Tibial nerve (tissue), 4 donors: ENCODE measurements around the gene ZNF423. TPM values are rescaled to one million over a fixed set of nuclear protein-coding genes. Genes with fewer than 3 reads are reported as not detected.

Source experiments
- DNase-seq, 2 donors: peaks; one replicate each; pipeline ENCODE4 v3.0.0-alpha.2; 2019; ENCODE audit warnings: low spot score in 2 of 2
- H3K27ac ChIP-seq, 4 donors: fragments of 200-600 bp; sonication (generic) in 3 of 4; one replicate each; pipeline ENCODE4 v1.5.1; 2017 to 2019; ENCODE audit warnings: mild to moderate bottlenecking in 1 of 4
- H3K27me3 ChIP-seq, 2 donors: fragments of 200-600 bp; sonication (generic) in 1 of 2; one replicate each; pipeline versions ENCODE4 v1.5.1 to v1.6.0; 2017 to 2019
- H3K36me3 ChIP-seq, 3 donors: fragments of 200-600 bp; sonication (generic); one replicate each; pipeline ENCODE4 v1.5.1; 2018 to 2019
- H3K4me1 ChIP-seq, 4 donors: fragments of 200-600 bp; sonication (generic) in 3 of 4; one replicate each; pipeline ENCODE4 v1.5.1; 2017 to 2019
- H3K4me3 ChIP-seq, 4 donors: fragments of 200-600 bp; sonication (generic) in 3 of 4; one replicate each; pipeline ENCODE4 v1.5.1; 2017 to 2019; ENCODE audit warnings: mild to moderate bottlenecking in 1 of 4, moderate library complexity in 1 of 4
- H3K9me3 ChIP-seq, 4 donors: fragments of 200-600 bp; sonication (generic) in 3 of 4; one replicate each; pipeline ENCODE4 v1.5.1; 2017 to 2019
- EP300 ChIP-seq, 2 donors: sonication (generic); formaldehyde crosslinking; IDR thresholded peaks; one replicate each; pipeline ENCODE4 v1.6.1; 2017; ENCODE audit warnings: antibody characterized with exemption in 2 of 2, mild to moderate bottlenecking in 1 of 2
- POLR2A ChIP-seq, 2 donors: fragments of 450-650 bp; IDR thresholded peaks; one replicate each; pipeline ENCODE4 v1.6.1; 2017; ENCODE audit warnings: antibody characterized with exemption in 2 of 2, mild to moderate bottlenecking in 2 of 2, moderate library complexity in 2 of 2
- WGBS, 2 donors: methylation state at CpG; one replicate each; pipeline ENCODE4 v1.1.5; 2018; 5-methylcytosine and 5-hydroxymethylcytosine counted together
- total RNA-seq, 4 donors: library from RNA; depleted of rRNA; stranded (reverse); fragments of >200 nt; gene quantifications; one replicate each; pipeline ENCODE4 v1.1.0, GENCODE V29; 2016
- TF ChIP-seq, protein P1 (sequence below), 5 experiments: fragments of 200-600 bp in 3 of 5; fragments of 450-650 bp in 2 of 5; sonication (generic) in 3 of 5; IDR thresholded peaks; one replicate each; pipeline ENCODE4 v1.5.1; 2016 to 2019; ENCODE audit warnings: antibody characterized with exemption in 5 of 5, mild to moderate bottlenecking in 3 of 5, moderate library complexity in 2 of 5

Gene ZNF423
- total RNA-seq, 4 donors from 2014 or later = 15.9 to 20.5 (median 18.5) TPM

DNA sequence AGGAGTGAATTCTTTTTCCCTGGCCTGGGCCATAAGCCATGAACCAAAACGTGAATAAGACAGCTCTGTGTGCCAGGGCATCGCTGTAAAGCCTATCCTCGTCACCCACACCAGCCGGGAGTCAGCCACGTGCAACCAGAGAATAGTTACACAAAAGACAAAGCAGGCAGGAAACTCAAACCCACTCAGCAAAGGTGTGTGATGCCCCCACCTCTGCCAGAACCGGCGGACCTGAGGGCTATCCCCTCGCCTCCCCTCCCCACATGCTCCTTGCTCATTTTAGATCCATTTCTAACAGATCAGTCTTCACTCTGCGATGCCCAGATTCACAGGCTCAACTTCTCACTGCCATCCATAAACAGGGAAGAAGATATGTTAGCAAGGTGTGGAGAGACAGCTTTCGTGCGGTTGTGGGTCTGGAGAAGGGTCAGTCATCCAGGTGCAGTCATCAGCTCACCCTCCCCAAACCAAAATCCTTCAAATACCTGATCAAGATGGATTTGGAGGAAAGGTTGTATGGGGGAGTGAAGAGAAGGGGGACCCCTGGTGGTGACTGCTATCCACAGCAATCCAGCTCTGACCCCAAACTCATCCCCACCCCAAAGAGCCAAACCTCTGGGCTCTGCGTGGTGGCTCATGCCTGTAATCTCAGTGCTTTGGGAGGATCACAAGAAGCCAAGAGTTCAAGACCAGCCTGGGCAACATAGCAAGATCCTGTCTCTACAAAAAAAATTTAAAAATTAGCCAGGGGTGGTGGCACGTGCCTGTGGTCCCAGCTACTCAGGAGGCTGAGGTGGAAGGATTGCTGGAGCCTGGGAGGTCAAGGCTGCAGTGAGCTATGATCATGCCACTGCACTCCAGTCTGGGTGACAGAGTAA is 263.1 kb downstream of the ZNF423 start:
- Histone ChIP-seq H3K27me3 (no peaks in the 10 kb centered on the region), H3K4me1 (peaks cover 0 to 33% (median 13%) of the 10 kb centered on the region in 4 donors), H3K27ac (no peak overlapping the region), H3K4me3 (no peak overlapping the region), H3K36me3 (no peaks in the 10 kb centered on the region), H3K9me3 (no peaks in the 10 kb centered on the region)
- 61 to 71% methylated on average over 13 of the region's 13 CpGs for WGBS, 2 donors
- DNase-seq = no peak
- TF ChIP-seq, protein P1, sequence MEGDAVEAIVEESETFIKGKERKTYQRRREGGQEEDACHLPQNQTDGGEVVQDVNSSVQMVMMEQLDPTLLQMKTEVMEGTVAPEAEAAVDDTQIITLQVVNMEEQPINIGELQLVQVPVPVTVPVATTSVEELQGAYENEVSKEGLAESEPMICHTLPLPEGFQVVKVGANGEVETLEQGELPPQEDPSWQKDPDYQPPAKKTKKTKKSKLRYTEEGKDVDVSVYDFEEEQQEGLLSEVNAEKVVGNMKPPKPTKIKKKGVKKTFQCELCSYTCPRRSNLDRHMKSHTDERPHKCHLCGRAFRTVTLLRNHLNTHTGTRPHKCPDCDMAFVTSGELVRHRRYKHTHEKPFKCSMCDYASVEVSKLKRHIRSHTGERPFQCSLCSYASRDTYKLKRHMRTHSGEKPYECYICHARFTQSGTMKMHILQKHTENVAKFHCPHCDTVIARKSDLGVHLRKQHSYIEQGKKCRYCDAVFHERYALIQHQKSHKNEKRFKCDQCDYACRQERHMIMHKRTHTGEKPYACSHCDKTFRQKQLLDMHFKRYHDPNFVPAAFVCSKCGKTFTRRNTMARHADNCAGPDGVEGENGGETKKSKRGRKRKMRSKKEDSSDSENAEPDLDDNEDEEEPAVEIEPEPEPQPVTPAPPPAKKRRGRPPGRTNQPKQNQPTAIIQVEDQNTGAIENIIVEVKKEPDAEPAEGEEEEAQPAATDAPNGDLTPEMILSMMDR (IDR thresholded peaks at IDR 0.05) = peak; percentile 45 to 72 (median 57)
- TF ChIP-seq POLR2A (IDR thresholded peaks at IDR 0.05) = no peak
- TF ChIP-seq EP300 (IDR thresholded peaks at IDR 0.05) = no peak

DNA sequence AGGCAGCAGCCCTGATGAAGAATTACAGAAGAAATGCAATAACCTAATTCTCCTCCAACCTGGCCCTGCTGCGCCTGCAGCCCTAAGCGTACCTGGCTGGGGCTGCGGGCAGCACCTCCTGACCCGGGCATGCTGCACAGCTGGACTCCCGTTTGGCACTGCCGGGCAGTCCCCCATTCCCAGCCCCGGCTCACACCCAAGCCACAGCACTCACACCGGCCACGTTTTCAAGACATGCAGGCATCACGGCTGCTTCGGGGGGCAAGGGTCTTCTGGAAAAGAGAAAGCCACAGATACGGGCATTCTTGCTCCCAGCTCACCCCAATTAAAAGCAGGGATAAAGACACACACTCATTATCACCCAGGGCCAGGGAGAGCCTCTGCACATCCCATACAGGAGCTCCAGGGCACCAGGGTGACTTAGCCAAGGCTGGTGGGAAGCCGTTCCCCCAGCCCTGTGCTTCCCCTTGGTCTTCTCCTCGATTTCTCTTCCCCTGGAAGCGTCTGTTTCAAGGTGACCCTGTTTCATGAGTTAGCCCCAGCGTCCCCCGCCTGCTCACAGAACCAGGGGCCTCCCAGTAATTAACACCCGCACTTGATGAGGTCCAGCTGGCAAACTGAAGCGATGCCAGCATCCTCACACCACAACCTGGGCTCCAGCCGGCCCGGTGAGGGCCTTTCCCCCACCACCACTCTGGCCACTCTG is 265.6 kb downstream of the ZNF423 start:
- Histone ChIP-seq H3K4me1 (peaks cover 0 to 14% (median 6%) of the 10 kb centered on the region in 4 donors), H3K9me3 (no peaks in the 10 kb centered on the region), H3K36me3 (no peaks in the 10 kb centered on the region), H3K27me3 (no peaks in the 10 kb centered on the region), H3K27ac (no peak overlapping the region), H3K4me3 (no peak overlapping the region)
- DNase-seq = no peak
- TF ChIP-seq, protein P1 (IDR thresholded peaks at IDR 0.05) = no peak
- TF ChIP-seq POLR2A (IDR thresholded peaks at IDR 0.05) (no peak), EP300 (IDR thresholded peaks at IDR 0.05) (no peak)
- WGBS, 2 donors = 87 to 89% methylated on average over 11 to 18 of the region's 21 CpGs

DNA sequence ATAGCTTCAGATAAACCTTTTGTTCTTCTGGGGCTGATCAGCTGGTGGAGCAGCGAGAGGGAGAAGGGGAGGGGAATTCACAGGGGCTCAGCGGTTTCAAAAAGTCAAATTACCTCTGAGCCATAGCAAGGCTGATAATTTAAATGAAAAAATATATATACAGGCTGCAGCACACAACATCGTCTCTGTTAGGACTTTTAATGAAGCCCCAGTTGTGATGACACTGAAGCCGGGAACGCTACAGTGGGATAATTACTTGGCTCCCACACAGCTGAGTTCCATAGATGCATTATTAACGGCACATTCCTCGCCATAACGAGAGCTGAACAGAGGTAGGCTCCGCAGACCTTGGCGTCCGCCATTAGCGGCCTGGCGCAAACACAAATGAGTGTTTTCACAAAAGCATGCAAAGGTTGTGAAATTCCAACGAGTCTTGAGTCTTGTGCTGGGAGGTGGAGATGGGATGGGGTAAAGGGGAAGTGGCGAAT is 266.3 kb downstream of the ZNF423 start:
- Histone ChIP-seq H3K36me3 (no peaks in the 10 kb centered on the region), H3K9me3 (no peaks in the 10 kb centered on the region), H3K4me3 (no peak overlapping the region), H3K27ac (no peak overlapping the region), H3K27me3 (no peaks in the 10 kb centered on the region), H3K4me1 (peaks cover 0 to 8% (median 2%) of the 10 kb centered on the region in 4 donors)
- WGBS, 2 donors = 58 to 64% methylated on average over 15 of the region's 15 CpGs
- DNase-seq = no peak
- TF ChIP-seq, protein P1 (IDR thresholded peaks at IDR 0.05) = no peak
- TF ChIP-seq POLR2A (IDR thresholded peaks at IDR 0.05) (no peak), EP300 (IDR thresholded peaks at IDR 0.05) (no peak)

DNA sequence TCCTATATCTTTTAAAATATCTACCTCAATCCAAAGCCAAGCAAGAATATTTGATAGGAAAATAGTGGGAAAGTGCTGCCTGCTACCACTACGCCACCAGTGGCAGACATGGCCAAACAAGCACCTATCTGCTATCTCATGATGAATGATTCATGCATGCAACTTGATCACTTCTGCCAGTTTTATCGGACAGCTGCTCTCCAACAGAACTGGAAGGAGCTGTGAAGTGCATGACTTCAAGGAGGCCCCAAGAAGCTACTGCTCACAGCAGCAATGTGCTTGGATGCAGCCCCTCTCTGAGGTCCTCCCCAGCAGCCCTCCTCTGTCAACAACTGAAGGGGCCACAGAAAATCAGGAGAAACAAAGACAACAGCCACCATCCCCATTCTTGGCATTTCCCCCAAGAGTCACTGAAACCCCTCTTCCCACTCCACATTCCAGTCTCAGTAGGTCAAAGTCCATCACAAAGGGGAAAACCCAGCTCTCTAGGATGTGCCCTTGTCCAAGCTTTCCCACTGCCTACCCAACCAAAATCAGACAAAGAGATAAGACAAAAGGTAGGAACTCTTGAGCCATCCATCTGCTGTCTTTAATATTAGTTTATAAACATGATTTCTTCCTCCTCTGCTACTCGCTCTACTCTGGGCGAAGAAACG is 267.1 kb downstream of the ZNF423 start:
- no peak for TF ChIP-seq POLR2A (IDR thresholded peaks at IDR 0.05)
- TF ChIP-seq, protein P1 (IDR thresholded peaks at IDR 0.05) = no peak
- no peak for TF ChIP-seq EP300 (IDR thresholded peaks at IDR 0.05)
- H3K9me3 ChIP-seq = no peaks in the 10 kb centered on the region
- 84 to 85% methylated on average over 5 of the region's 5 CpGs for WGBS, 2 donors
- peaks cover 0 to 3% (median under 1%) of the 10 kb centered on the region in 4 donors for H3K4me1 ChIP-seq
- no peak for DNase-seq
- no peaks in the 10 kb centered on the region for H3K36me3 ChIP-seq
- no peak overlapping the region for H3K4me3 ChIP-seq
- no peak overlapping the region for H3K27ac ChIP-seq
- H3K27me3 ChIP-seq = no peaks in the 10 kb centered on the region
